HG02798 (cell line): Measurements from ENCODE around the gene FNDC11.
"Not testable (repeated sequence)": the region's sequence is repeated elsewhere in the genome, so short reads cannot be mapped to it uniquely, and the experiment has no call there.

Experiments
- ATAC-seq: cut with Tn5 transposase; IDR thresholded peaks from one replicate; pipeline ENCODE4 v1.9.1; 2021; ENCODE audit warnings: mild to moderate bottlenecking; ENCODE audit not compliant: unreplicated experiment, poor library complexity

FNDC11 gene

GRCh38 chr20:63553933-63554290 is at the start of gene FNDC11:
Gene FNDC11, plus strand, starts transcription at chr20:63554159. Its CDS starts 1,505 bp downstream, at chr20:63555664.
- peak; percentile 21 for ATAC-seq

GRCh38 chr20:63504642-63505041 is 49.3 kb upstream of the FNDC11 start:
- ATAC-seq = no peak

- ATAC-seq = no peak
These were observed 48.7 kb upstream of the FNDC11 start for GRCh38 chr20:63505281-63505680.

- ATAC-seq = no peak
These were observed 48.2 kb upstream of the FNDC11 start for GRCh38 chr20:63505723-63506122.

- ATAC-seq = no peak
These were observed 46.7 kb upstream of the FNDC11 start for GRCh38 chr20:63507083-63507743.

- ATAC-seq = no peak
These were observed 45.7 kb upstream of the FNDC11 start for GRCh38 chr20:63508072-63508768.

- no peak for ATAC-seq
These were observed 44.8 kb upstream of the FNDC11 start for GRCh38 chr20:63509088-63509564.

GRCh38 chr20:63513207-63513606 is 40.8 kb upstream of the FNDC11 start:
- ATAC-seq = no peak

- ATAC-seq = not testable (repeated sequence)
These were observed 39.4 kb upstream of the FNDC11 start for GRCh38 chr20:63514520-63514919.

- ATAC-seq = no peak
These were observed 36.3 kb upstream of the FNDC11 start for GRCh38 chr20:63517376-63518309.

- ATAC-seq = no peak
These were observed 35.6 kb upstream of the FNDC11 start for GRCh38 chr20:63518351-63518861.

GRCh38 chr20:63518946-63519667 is 34.9 kb upstream of the FNDC11 start:
- ATAC-seq = no peak

GRCh38 chr20:63519668-63520503 is 34.1 kb upstream of the FNDC11 start:
- ATAC-seq = peak; percentile 34

GRCh38 chr20:63520504-63520933 is 33.4 kb upstream of the FNDC11 start, which contains the start of gene PPDPF:
Gene PPDPF, plus strand, starts transcription at chr20:63520765. Its CDS starts 544 bp downstream, at chr20:63521309.
- ATAC-seq = peak; percentile 87

GRCh38 chr20:63520934-63521601 is 32.9 kb upstream of the FNDC11 start:
- ATAC-seq = peak; percentile 41

- no peak for ATAC-seq
These were observed 32.4 kb upstream of the FNDC11 start for GRCh38 chr20:63521602-63522001.

GRCh38 chr20:63522091-63522868 is 31.7 kb upstream of the FNDC11 start:
- no peak for ATAC-seq
